PC-9 (cell line): ENCODE data around the gene TOMT. TPM values are rescaled to one million over a fixed set of nuclear protein-coding genes. Genes with fewer than 3 reads are reported as not detected.
A peak's percentile ranks its signal among the peaks of the same experiment; 100 is the strongest.

Source experiments
- BruUV-seq: library from RNA; stranded (reverse); fragments of 400-500 nt; replicated peaks from 2 replicates; lab custom pipeline; 2021; lab: Mats Ljungman, UMichigan
- CTCF ChIA-PET: fragments of 300-600 bp; sonication (Branson Sonifier 250); formaldehyde crosslinking; loops from one replicate; lab custom pipeline; 2022; ENCODE audit warnings: antibody characterized with exemption; lab: Charles Lee
- POLR2A ChIA-PET: fragments of 300-600 bp; sonication (Branson Sonifier 250); formaldehyde crosslinking; loops from one replicate; lab custom pipeline; 2022; ENCODE audit warnings: antibody characterized with exemption; ENCODE audit not compliant: unreplicated experiment; lab: Charles Lee
- DNase-seq, 2 experiments: peaks; one replicate each; pipeline versions ENCODE4 v3.0.0 to v3.0.0-alpha.2; 2015 to 2022; ENCODE audit warnings: mixed read lengths in 1 of 2
- H2AFZ ChIP-seq: fragments of 200-600 bp; sonication (generic); 2 replicates; pipeline ENCODE4 v1.8.1; 2017; ENCODE audit warnings: antibody characterized with exemption
- H3F3A ChIP-seq: fragments of 200-600 bp; sonication (generic); 2 replicates; pipeline ENCODE4 v1.8.1; 2017; ENCODE audit warnings: antibody characterized with exemption, mild to moderate bottlenecking, low read depth; ENCODE audit not compliant: insufficient read depth
- H3K27ac ChIP-seq: fragments of 200-600 bp; sonication (generic); 2 replicates; pipeline ENCODE4 v1.6.1; 2016; ENCODE audit warnings: mixed run types
- H3K27me3 ChIP-seq: fragments of 200-600 bp; sonication (generic); 2 replicates; pipeline ENCODE4 v1.6.1; 2016; ENCODE audit warnings: low read depth, mixed run types; ENCODE audit not compliant: insufficient read depth
- H3K36me3 ChIP-seq: fragments of 200-600 bp; sonication (generic); 2 replicates; pipeline ENCODE4 v1.6.1; 2016; ENCODE audit warnings: low read depth, mixed run types
- H3K4me1 ChIP-seq: fragments of 200-600 bp; sonication (generic); replicated peaks from 2 replicates; pipeline ENCODE4 v1.6.1; 2016; ENCODE audit warnings: mixed run types; ENCODE audit not compliant: insufficient read depth
- H3K4me2 ChIP-seq: fragments of 200-600 bp; sonication (generic); 2 replicates; pipeline ENCODE4 v1.6.1; 2017; ENCODE audit warnings: mixed run types
- H3K4me3 ChIP-seq: fragments of 200-600 bp; sonication (generic); 2 replicates; pipeline ENCODE4 v1.6.1; 2016; ENCODE audit warnings: mixed run types
- H3K79me2 ChIP-seq: fragments of 200-600 bp; sonication (generic); 2 replicates; pipeline ENCODE4 v1.6.1; 2017; ENCODE audit warnings: low read depth, mixed run types
- H3K9me2 ChIP-seq: fragments of 200-600 bp; sonication (generic); 2 replicates; pipeline ENCODE4 v1.8.1; 2017; ENCODE audit warnings: mild to moderate bottlenecking; ENCODE audit not compliant: insufficient read depth
- H3K9me3 ChIP-seq: fragments of 200-600 bp; sonication (generic); 2 replicates; pipeline ENCODE4 v1.8.1; 2016; ENCODE audit warnings: low read depth; ENCODE audit not compliant: insufficient read depth
- H4K20me1 ChIP-seq: fragments of 200-600 bp; sonication (generic); 2 replicates; pipeline ENCODE4 v1.8.1; 2017; ENCODE audit not compliant: insufficient read depth
- EZH2 ChIP-seq: fragments of 200-600 bp; sonication (generic); IDR thresholded peaks from 2 replicates; pipeline ENCODE4 v1.8.0; 2017; ENCODE audit warnings: antibody characterized with exemption, low read depth
- intact Hi-C: fragments of 100-400 bp; cut with micrococcal nuclease; formaldehyde crosslinking; loops from one replicate; pipeline ENCODE4 v1.10.0; 2022; ENCODE audit not compliant: unreplicated experiment
- microRNA-seq: library from miRNA; unstranded; fragments of <30 nt; microRNA quantifications from one replicate; pipeline ENCODE4 v1.2.0, GENCODE V29; 2021; ENCODE audit warnings: borderline number of aligned reads, borderline replicate concordance
- total RNA-seq: library from RNA; stranded (reverse); gene quantifications from 2 replicates; pipeline ENCODE4 v1.2.3, GENCODE V29; 2021
- TF ChIP-seq, protein P1 (sequence below): fragments of 200-600 bp; sonication (generic); conservative IDR thresholded peaks from 2 replicates; pipeline ENCODE4 v1.6.1; 2017; ENCODE audit warnings: mixed run types, antibody characterized with exemption, mild to moderate bottlenecking, moderate library complexity

Gene TOMT
- total RNA-seq, 1 experiment from 2014 or later, result not detected

DNA sequence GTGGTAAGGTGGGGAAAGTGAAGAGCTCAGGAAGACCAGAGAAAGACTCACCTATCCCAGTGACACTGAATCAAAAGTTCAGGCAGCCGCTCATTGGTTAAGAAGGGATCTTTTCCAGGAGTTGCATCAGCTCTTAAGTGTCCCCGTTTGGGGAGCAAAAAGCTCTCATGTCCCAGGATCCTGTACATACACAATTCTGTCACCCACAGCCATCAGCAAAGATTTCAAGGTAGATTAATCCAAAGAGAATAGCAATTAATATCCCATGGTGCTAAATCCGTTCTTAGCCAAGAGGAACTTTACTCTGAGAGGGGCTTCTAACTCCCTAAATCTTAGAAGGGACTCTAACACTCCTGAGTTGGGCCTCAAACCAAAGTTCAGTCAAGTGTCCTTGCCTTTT lies 49.1 kb downstream of the TOMT start:
- ChIA-PET POLR2A (no interaction called here), CTCF (no interaction called here)
- intact Hi-C loops, result no loop called here
- H3K9me2 ChIP-seq, result no peaks in the 10 kb centered on the region
- H3K9me3 ChIP-seq, result no peaks in the 10 kb centered on the region
- H3K79me2 ChIP-seq, result no peaks in the 10 kb centered on the region
- H3K36me3 ChIP-seq, result no peaks in the 10 kb centered on the region
- H3K27ac ChIP-seq, result no peak overlapping the region
- H2AFZ ChIP-seq, result no peak overlapping the region
- no peaks in the 10 kb centered on the region for H4K20me1 ChIP-seq
- no peaks in the 10 kb centered on the region for H3K4me1 ChIP-seq
- DNase-seq, result no peak
- H3K27me3 ChIP-seq, result no peaks in the 10 kb centered on the region
- BruUV-seq, result no TSS peak
- TF ChIP-seq, protein P1, sequence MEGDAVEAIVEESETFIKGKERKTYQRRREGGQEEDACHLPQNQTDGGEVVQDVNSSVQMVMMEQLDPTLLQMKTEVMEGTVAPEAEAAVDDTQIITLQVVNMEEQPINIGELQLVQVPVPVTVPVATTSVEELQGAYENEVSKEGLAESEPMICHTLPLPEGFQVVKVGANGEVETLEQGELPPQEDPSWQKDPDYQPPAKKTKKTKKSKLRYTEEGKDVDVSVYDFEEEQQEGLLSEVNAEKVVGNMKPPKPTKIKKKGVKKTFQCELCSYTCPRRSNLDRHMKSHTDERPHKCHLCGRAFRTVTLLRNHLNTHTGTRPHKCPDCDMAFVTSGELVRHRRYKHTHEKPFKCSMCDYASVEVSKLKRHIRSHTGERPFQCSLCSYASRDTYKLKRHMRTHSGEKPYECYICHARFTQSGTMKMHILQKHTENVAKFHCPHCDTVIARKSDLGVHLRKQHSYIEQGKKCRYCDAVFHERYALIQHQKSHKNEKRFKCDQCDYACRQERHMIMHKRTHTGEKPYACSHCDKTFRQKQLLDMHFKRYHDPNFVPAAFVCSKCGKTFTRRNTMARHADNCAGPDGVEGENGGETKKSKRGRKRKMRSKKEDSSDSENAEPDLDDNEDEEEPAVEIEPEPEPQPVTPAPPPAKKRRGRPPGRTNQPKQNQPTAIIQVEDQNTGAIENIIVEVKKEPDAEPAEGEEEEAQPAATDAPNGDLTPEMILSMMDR, result no peak
- no peak for TF ChIP-seq EZH2
- H3K4me2 ChIP-seq, result no peak overlapping the region
- H3K4me3 ChIP-seq, result no peak overlapping the region
- no peaks in the 10 kb centered on the region for H3F3A ChIP-seq

DNA sequence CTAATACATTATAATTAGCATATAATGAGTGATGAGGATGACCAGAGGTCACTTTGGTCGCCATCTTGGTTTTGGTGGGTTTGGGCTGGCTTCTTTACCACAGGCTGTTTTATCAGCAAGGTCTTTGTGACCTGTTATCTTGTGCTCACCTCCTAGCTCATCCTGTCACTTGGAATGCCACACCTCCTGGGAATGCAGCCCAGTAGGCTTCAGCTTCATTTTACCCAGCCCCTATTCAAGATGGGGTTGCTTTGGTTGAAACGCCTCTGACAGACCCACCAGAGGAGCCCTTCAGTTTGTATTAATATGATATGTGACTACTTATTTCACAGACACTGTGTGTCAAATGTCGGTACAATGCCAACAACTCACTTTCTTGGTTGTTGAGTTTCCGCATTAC lies 50.0 kb downstream of the TOMT start:
- no TSS peak for BruUV-seq
- CTCF ChIA-PET, result interaction anchor here (1.3 kb wide), 1 partner anchor 12 kb away, joined by 3 read pairs; no protein-coding TSS in a partner anchor
- no peak for DNase-seq
- H3K36me3 ChIP-seq, result no peaks in the 10 kb centered on the region
- H3K9me3 ChIP-seq, result no peaks in the 10 kb centered on the region
- intact Hi-C loops, result no loop called here
- H3K79me2 ChIP-seq, result no peaks in the 10 kb centered on the region
- H4K20me1 ChIP-seq, result no peaks in the 10 kb centered on the region
- H3K27ac ChIP-seq, result no peak overlapping the region
- H3K4me3 ChIP-seq, result no peak overlapping the region
- no peaks in the 10 kb centered on the region for H3F3A ChIP-seq
- no peak overlapping the region for H2AFZ ChIP-seq
- no peak overlapping the region for H3K4me2 ChIP-seq
- POLR2A ChIA-PET, result interaction anchor here (0.6 kb wide), 1 partner anchor 625 kb away, joined by 3 read pairs; no protein-coding TSS in a partner anchor
- H3K9me2 ChIP-seq, result no peaks in the 10 kb centered on the region
- no peaks in the 10 kb centered on the region for H3K27me3 ChIP-seq
- TF ChIP-seq, protein P1, result no peak
- no peak for TF ChIP-seq EZH2
- H3K4me1 ChIP-seq, result no peaks in the 10 kb centered on the region

DNA sequence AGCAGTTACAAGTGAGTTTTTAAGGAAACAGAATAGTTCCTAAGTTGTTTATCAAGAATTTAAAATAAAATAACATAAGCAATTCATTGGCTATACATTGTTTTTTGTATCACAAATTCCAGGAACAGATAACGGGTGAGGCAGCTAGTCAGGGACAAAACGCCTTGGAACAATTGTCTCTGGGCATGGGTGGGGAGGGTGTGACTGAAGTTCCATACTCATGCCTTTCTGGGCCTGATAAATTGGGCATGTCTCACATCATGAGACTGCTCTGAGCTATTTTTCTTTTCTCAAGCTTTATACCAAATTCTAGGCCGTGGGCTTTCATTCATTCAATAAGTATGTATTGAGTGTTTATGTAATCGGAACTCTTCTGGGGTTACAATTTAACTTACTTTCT lies 51.4 kb downstream of the TOMT start:
- no peaks in the 10 kb centered on the region for H4K20me1 ChIP-seq
- DNase-seq, result peak in 1 of 2 experiments; percentile 20
- no peak overlapping the region for H2AFZ ChIP-seq
- TF ChIP-seq, protein P1, result no peak
- no peak for TF ChIP-seq EZH2
- no peaks in the 10 kb centered on the region for H3K27me3 ChIP-seq
- CTCF ChIA-PET, result interaction anchor here (1.3 kb wide), 1 partner anchor 13 kb away, joined by 3 read pairs; no protein-coding TSS in a partner anchor
- H3K4me1 ChIP-seq, result no peaks in the 10 kb centered on the region
- intact Hi-C loops, result no loop called here
- H3K36me3 ChIP-seq, result no peaks in the 10 kb centered on the region
- no peak overlapping the region for H3K4me2 ChIP-seq
- H3K9me3 ChIP-seq, result no peaks in the 10 kb centered on the region
- POLR2A ChIA-PET, result interaction anchor here (0.6 kb wide), 1 partner anchor 1880 kb away, joined by 26 read pairs; no protein-coding TSS in a partner anchor
- H3F3A ChIP-seq, result no peaks in the 10 kb centered on the region
- H3K27ac ChIP-seq, result no peak overlapping the region
- no peak overlapping the region for H3K4me3 ChIP-seq
- H3K79me2 ChIP-seq, result no peaks in the 10 kb centered on the region
- H3K9me2 ChIP-seq, result no peaks in the 10 kb centered on the region
- BruUV-seq, result no TSS peak

Small RNA genes lying within 50 kb of the gene (microRNA-seq; reads per million reads assigned to microRNA genes)
- not detected for gene MIR3165

Other genes starting within 250 kb of the TOMT start
- gene DEFB131B, start 227.5 kb upstream of the TOMT start, total RNA-seq, result not detected in 2 replicates
- gene XNDC1N, start 177.3 kb upstream of the TOMT start, total RNA-seq, result 19.3 and 23.4 TPM in 2 replicates
- gene RNF121, start 176.9 kb upstream of the TOMT start, total RNA-seq, result 40.5 and 41.2 TPM in 2 replicates
- gene IL18BP, start 107.0 kb upstream of the TOMT start, total RNA-seq, result 16.9 and 17.9 TPM in 2 replicates
- 221 and 267 TPM in 2 replicates for gene NUMA1, start 25.4 kb upstream of the TOMT start, total RNA-seq
- 17.5 and 19.6 TPM in 2 replicates for gene LRRC51, start 25.1 kb upstream of the TOMT start, total RNA-seq
- gene LAMTOR1, start 2.6 kb upstream of the TOMT start, total RNA-seq, result 94.6 and 107 TPM in 2 replicates
- gene ANAPC15, start 6.8 kb downstream of the TOMT start, total RNA-seq, result 77.2 and 97.8 TPM in 2 replicates
- gene FOLR3, start 29.8 kb downstream of the TOMT start, total RNA-seq, result not detected in 2 replicates
- gene FOLR1, start 86.2 kb downstream of the TOMT start, total RNA-seq, result 4.7 and 5.0 TPM in 2 replicates
- gene FOLR2, start 110.9 kb downstream of the TOMT start, total RNA-seq, result not detected in 2 replicates
- gene INPPL1, start 118.8 kb downstream of the TOMT start, total RNA-seq, result 195 and 199 TPM in 2 replicates
- gene PHOX2A, start 138.3 kb downstream of the TOMT start, total RNA-seq, result not detected in 2 replicates